Osteoblast (primary cell): ENCODE results near the gene SLC27A1. TPM values are rescaled to one million over a fixed set of nuclear protein-coding genes. Genes with fewer than 3 reads are reported as not detected.

ENCODE experiments used
- DNase-seq: peaks from one replicate; pipeline ENCODE4 v3.0.0; 2011; ENCODE audit warnings: low spot score, mixed read lengths; ENCODE audit not compliant: insufficient read length; ENCODE audit errors: missing footprints
- H2AFZ ChIP-seq: 2 replicates; pipeline ENCODE4 v1.6.0; 2011; ENCODE audit warnings: mild to moderate bottlenecking, low read length
- H3K27ac ChIP-seq: 2 replicates; pipeline ENCODE4 v1.5.1; 2011; ENCODE audit warnings: mild to moderate bottlenecking, low read depth, low read length, moderate library complexity
- H3K27me3 ChIP-seq: 2 replicates; pipeline ENCODE4 v1.6.0; 2012; ENCODE audit warnings: mild to moderate bottlenecking, control low read depth, inconsistent platforms, low read length, moderate library complexity; ENCODE audit not compliant: insufficient read depth
- H3K36me3 ChIP-seq: 2 replicates; pipeline ENCODE4 v1.5.1; 2011; ENCODE audit warnings: mild to moderate bottlenecking, low read length, control low read depth, moderate library complexity; ENCODE audit not compliant: insufficient read depth
- H3K4me1 ChIP-seq: 2 replicates; pipeline ENCODE4 v1.5.1; 2011; ENCODE audit warnings: mild to moderate bottlenecking, low read length, control low read depth, moderate library complexity; ENCODE audit not compliant: insufficient read depth
- H3K4me2 ChIP-seq: 2 replicates; pipeline ENCODE4 v1.6.0; 2011; ENCODE audit warnings: mild to moderate bottlenecking, low read length; ENCODE audit not compliant: insufficient read depth
- H3K4me3 ChIP-seq: fragments of 200-600 bp; sonication (generic); 3 replicates; pipeline ENCODE4 v1.5.1; 2012; ENCODE audit warnings: mild to moderate bottlenecking, low read length, inconsistent platforms; ENCODE audit not compliant: insufficient read depth
- H3K79me2 ChIP-seq: 2 replicates; pipeline ENCODE4 v1.6.0; 2012; ENCODE audit warnings: mild to moderate bottlenecking, low read length, control low read depth, inconsistent platforms; ENCODE audit not compliant: insufficient read depth
- H3K9me3 ChIP-seq: 2 replicates; pipeline ENCODE4 v1.5.1; 2011; ENCODE audit warnings: low read depth, low read length, control low read depth
- H4K20me1 ChIP-seq: 2 replicates; pipeline ENCODE4 v1.6.0; 2012; ENCODE audit warnings: mild to moderate bottlenecking, low read length, control low read depth; ENCODE audit not compliant: insufficient read depth
- total RNA-seq: library from RNA; depleted of rRNA; stranded (reverse); fragments of >200 nt; gene quantifications from 2 replicates; pipeline ENCODE4 v1.2.3, GENCODE V29; 2012
- TF ChIP-seq, protein P1 (sequence below): IDR thresholded peaks from 2 replicates; pipeline ENCODE4 v1.5.1; 2011; ENCODE audit warnings: mild to moderate bottlenecking, low read depth, low read length, moderate library complexity; ENCODE audit errors: extremely low read depth

Gene SLC27A1
- total RNA-seq, 1 donor: 64.4 TPM

DNA sequence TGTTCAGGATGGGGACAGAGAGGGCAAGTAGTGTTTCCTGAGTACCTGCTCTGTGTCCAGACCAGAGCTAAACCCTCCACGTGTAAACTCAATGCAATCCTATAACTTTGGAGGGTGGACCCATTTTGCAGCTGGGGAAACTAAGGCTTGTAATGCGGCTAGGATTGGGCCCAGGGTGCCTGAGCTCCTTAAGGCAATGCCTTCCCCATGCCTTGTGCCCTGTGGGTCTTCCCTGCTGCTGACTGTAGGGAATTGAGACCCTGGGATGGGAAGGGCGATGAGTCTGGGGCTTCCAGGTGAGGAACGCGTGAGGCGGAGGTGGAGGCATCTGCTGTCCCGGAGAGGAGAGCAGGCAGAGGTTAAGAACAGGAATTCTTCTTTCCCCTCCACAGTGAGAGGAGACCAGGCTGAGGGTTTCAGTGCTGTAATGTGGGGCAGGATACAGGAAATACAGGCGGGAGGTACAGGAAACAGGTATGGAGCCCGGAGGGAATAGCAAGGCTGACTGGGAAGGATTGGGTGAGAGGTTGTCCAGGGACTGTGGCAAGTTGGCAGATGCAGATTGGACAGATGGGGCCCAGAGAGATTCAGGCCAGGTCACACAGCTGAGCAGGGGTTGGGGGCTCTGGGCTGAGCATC is 19.2 kb downstream of the SLC27A1 start:
- TF ChIP-seq, protein P1, sequence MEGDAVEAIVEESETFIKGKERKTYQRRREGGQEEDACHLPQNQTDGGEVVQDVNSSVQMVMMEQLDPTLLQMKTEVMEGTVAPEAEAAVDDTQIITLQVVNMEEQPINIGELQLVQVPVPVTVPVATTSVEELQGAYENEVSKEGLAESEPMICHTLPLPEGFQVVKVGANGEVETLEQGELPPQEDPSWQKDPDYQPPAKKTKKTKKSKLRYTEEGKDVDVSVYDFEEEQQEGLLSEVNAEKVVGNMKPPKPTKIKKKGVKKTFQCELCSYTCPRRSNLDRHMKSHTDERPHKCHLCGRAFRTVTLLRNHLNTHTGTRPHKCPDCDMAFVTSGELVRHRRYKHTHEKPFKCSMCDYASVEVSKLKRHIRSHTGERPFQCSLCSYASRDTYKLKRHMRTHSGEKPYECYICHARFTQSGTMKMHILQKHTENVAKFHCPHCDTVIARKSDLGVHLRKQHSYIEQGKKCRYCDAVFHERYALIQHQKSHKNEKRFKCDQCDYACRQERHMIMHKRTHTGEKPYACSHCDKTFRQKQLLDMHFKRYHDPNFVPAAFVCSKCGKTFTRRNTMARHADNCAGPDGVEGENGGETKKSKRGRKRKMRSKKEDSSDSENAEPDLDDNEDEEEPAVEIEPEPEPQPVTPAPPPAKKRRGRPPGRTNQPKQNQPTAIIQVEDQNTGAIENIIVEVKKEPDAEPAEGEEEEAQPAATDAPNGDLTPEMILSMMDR: no peak
- DNase-seq: peak; percentile 42
- H3K27me3 ChIP-seq: no peaks in the 10 kb centered on the region
- no peak overlapping the region for H3K27ac ChIP-seq
- H3K4me1 ChIP-seq: no peaks in the 10 kb centered on the region
- peaks cover 5% of the 10 kb centered on the region for H3K79me2 ChIP-seq
- no peak overlapping the region for H3K4me3 ChIP-seq
- no peaks in the 10 kb centered on the region for H3K9me3 ChIP-seq
- no peak overlapping the region for H2AFZ ChIP-seq
- peaks cover 5% of the 10 kb centered on the region for H3K36me3 ChIP-seq
- H4K20me1 ChIP-seq: peaks cover 8% of the 10 kb centered on the region
- no peak overlapping the region for H3K4me2 ChIP-seq

DNA sequence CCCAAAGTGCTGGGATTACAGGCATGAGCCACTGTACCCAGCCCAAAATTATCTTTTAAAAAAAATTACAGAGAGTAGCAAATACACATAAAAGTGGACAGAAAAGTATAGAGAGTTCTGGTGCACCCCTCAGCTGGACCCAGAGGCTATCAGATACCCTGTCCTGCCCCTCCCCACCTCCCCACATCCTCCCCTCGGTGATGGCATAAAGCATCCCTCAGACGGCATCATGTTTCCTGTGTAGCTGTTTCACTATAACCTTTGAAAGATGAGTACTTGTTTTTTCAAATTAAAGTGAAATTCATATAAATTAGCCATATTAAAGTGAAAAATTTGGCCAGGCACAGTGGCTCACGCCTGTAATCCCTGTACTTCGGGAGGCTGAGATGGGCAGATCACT is 20.1 kb downstream of the SLC27A1 start:
- Histone ChIP-seq H3K27ac (no peak overlapping the region), H3K4me3 (no peak overlapping the region), H3K27me3 (no peaks in the 10 kb centered on the region), H3K36me3 (peaks cover 5% of the 10 kb centered on the region), H3K4me1 (no peaks in the 10 kb centered on the region), H3K79me2 (peaks cover 3% of the 10 kb centered on the region), H4K20me1 (peaks cover 5% of the 10 kb centered on the region), H3K9me3 (no peaks in the 10 kb centered on the region), H2AFZ (no peak overlapping the region), H3K4me2 (no peak overlapping the region)
- DNase-seq: peak; percentile 22
- TF ChIP-seq, protein P1: no peak

DNA sequence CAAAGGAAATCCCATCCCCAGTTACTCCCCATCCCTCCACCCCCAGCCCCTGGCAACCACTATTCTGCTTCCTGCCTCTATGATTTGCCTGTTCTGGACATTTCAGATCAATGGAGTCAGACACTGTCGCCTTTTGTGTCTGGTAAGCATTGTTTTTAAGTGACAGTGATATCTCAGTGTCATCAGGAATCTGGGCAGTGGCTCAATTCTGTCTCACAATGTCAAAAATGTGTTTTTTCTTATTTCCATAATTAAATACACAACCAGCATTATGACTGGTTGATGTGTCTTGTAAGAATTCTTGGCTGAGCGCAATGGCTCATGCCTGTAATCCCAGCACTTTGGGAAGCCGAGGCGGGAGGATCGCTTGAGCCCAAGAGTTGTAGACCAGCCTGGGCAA is 21.0 kb downstream of the SLC27A1 start:
- no peak overlapping the region for H3K4me2 ChIP-seq
- H3K9me3 ChIP-seq: no peaks in the 10 kb centered on the region
- H3K27me3 ChIP-seq: no peaks in the 10 kb centered on the region
- peaks cover 5% of the 10 kb centered on the region for H3K36me3 ChIP-seq
- peak; percentile 23 for DNase-seq
- TF ChIP-seq, protein P1: no peak
- H4K20me1 ChIP-seq: peaks cover 12% of the 10 kb centered on the region
- no peak overlapping the region for H3K4me3 ChIP-seq
- no peaks in the 10 kb centered on the region for H3K4me1 ChIP-seq
- no peak overlapping the region for H2AFZ ChIP-seq
- no peak overlapping the region for H3K27ac ChIP-seq
- H3K79me2 ChIP-seq: no peaks in the 10 kb centered on the region

DNA sequence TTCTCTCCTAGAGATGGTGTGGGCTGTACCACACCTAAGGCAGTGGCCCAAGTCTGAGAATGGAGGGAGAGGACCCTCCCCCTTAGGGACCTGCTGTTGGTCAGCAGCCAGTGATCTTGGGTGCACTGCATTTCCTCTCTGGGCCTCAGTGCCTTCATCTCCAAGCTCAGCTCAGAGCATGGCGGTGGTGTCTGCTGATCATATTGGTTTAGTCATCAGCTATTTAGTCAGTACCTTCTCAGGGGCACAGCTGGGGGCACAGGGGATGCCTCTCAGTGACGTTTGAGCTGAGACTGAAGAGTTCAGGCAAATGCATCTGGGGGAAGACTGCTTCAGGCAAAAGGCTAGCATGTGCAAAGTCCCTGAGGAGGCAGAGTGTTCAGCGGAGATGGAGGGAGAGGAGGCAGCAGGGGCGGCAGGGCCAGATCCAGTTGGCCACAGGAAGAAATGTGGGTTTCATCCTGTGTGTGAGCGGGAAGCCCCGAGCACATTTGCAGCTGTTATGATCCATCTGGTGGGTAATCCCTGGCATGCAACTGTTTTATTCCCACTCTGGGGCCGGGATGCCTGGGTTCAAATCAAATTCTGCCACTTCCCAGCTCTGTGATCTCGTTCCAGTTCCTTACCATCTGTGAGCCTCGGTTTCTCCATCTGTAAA is 25.4 kb downstream of the SLC27A1 start:
- no peak overlapping the region for H3K4me3 ChIP-seq
- peaks cover 12% of the 10 kb centered on the region for H3K4me1 ChIP-seq
- H3K9me3 ChIP-seq: no peaks in the 10 kb centered on the region
- H3K4me2 ChIP-seq: no peak overlapping the region
- TF ChIP-seq, protein P1: no peak
- H3K27me3 ChIP-seq: no peaks in the 10 kb centered on the region
- H3K36me3 ChIP-seq: peaks cover 19% of the 10 kb centered on the region
- H4K20me1 ChIP-seq: peaks cover 10% of the 10 kb centered on the region
- DNase-seq: peak; percentile 67
- peaks cover 12% of the 10 kb centered on the region for H3K79me2 ChIP-seq
- H2AFZ ChIP-seq: no peak overlapping the region
- H3K27ac ChIP-seq: no peak overlapping the region
